Activated T-cell treated with anti-CD3 and anti-CD28 coated beads, Interleukin-2, amount 50 U/mL, for 48 hours (primary cell): Measurements from ENCODE around the gene FUCA2.

Experiments used
- DNase-seq, 2 experiments: peaks; one replicate each; pipeline ENCODE4 v3.0.0-alpha.2; 2020

The FUCA2 gene

GRCh38 chr6:143510991-143511891 is at the start of gene FUCA2:
Gene FUCA2, minus strand, starts transcription at chr6:143511720. Its CDS starts 86 bp downstream, at chr6:143511634.
- peak; percentile 72 to 79 for DNase-seq

- no peak for DNase-seq
Measured at GRCh38 chr6:143561105-143561704, 49.7 kb upstream of the FUCA2 start.

GRCh38 chr6:143559051-143559660 is 47.6 kb upstream of the FUCA2 start:
- no peak for DNase-seq

GRCh38 chr6:143556529-143556928 is 45.0 kb upstream of the FUCA2 start:
- DNase-seq: no peak

GRCh38 chr6:143555582-143555981 is 44.1 kb upstream of the FUCA2 start:
- DNase-seq: no peak

- DNase-seq: no peak
Measured at GRCh38 chr6:143555071-143555492, 43.6 kb upstream of the FUCA2 start.

- no peak for DNase-seq
Measured at GRCh38 chr6:143553337-143553736, 41.8 kb upstream of the FUCA2 start.

- DNase-seq: no peak
Measured at GRCh38 chr6:143549949-143550268, 38.4 kb upstream of the FUCA2 start.

- peak; percentile 39 to 57 for DNase-seq
Measured at GRCh38 chr6:143549221-143549948, 37.9 kb upstream of the FUCA2 start.

- no peak for DNase-seq
Measured at GRCh38 chr6:143546599-143546998, 35.1 kb upstream of the FUCA2 start.

- DNase-seq: no peak
Measured at GRCh38 chr6:143545976-143546547, 34.5 kb upstream of the FUCA2 start.

- no peak for DNase-seq
Measured at GRCh38 chr6:143545165-143545564, 33.6 kb upstream of the FUCA2 start.

GRCh38 chr6:143544011-143544696 is 32.6 kb upstream of the FUCA2 start:
- DNase-seq: no peak

- DNase-seq: no peak
Measured at GRCh38 chr6:143543435-143543834, 31.9 kb upstream of the FUCA2 start.

- DNase-seq: no peak
Measured at GRCh38 chr6:143542888-143543287, 31.4 kb upstream of the FUCA2 start.

- no peak for DNase-seq
Measured at GRCh38 chr6:143540192-143540591, 28.7 kb upstream of the FUCA2 start.

- DNase-seq: no peak
Measured at GRCh38 chr6:143539734-143540133, 28.2 kb upstream of the FUCA2 start.

GRCh38 chr6:143539106-143539505 is 27.6 kb upstream of the FUCA2 start:
- DNase-seq: no peak

- no peak for DNase-seq
Measured at GRCh38 chr6:143538374-143538773, 26.9 kb upstream of the FUCA2 start.

- peak; percentile 71 to 76 for DNase-seq
Measured at GRCh38 chr6:143536866-143537691, 25.6 kb upstream of the FUCA2 start.

- DNase-seq: peak; percentile 67 to 74
Measured at GRCh38 chr6:143536461-143536865, 24.9 kb upstream of the FUCA2 start.
